Kidney epithelial cell (primary cell): ENCODE data around the gene SPC25. TPM values are rescaled to one million over a fixed set of nuclear protein-coding genes. Genes with fewer than 3 reads are reported as not detected.
"Not testable (repeated sequence)": the region's sequence is repeated elsewhere in the genome, so short reads cannot be mapped to it uniquely, and the experiment has no call there.

Experiments used
- DNase-seq: peaks from one replicate; pipeline ENCODE4 v3.0.0-alpha.2; 2010; ENCODE audit warnings: low read depth
- H3K27me3 ChIP-seq: 2 replicates; pipeline ENCODE4 v1.6.0; 2011; ENCODE audit warnings: low read length; ENCODE audit not compliant: control insufficient read depth, insufficient read depth
- H3K36me3 ChIP-seq: 2 replicates; pipeline ENCODE4 v1.5.1; 2011; ENCODE audit warnings: low read length; ENCODE audit not compliant: control insufficient read depth, insufficient read depth
- H3K4me3 ChIP-seq: 2 replicates; pipeline ENCODE4 v1.5.1; 2011; ENCODE audit warnings: low read depth, mild to moderate bottlenecking, control low read depth, low read length
- total RNA-seq: library from RNA; depleted of rRNA; stranded (reverse); fragments of >200 nt; gene quantifications from 2 replicates; pipeline ENCODE4 v1.2.3, GENCODE V29; 2015
- TF ChIP-seq, protein P1 (sequence below): IDR thresholded peaks from 2 replicates; pipeline ENCODE4 v1.5.1; 2011; ENCODE audit warnings: mild to moderate bottlenecking, moderate library complexity, low read length, control low read depth, inconsistent platforms; ENCODE audit not compliant: insufficient read depth, poor library complexity, severe bottlenecking

Gene SPC25
- 1.8 and 2.0 TPM in 2 replicates for total RNA-seq

- H3K4me3 ChIP-seq, result peak within 1 kb of the TSS; percentile 85
These were observed at the start of gene SPC25 for GRCh38 chr2:168890006-168890782. Gene SPC25 (minus strand): TSS chr2:168890430. CDS start chr2:168889519, 911 bp downstream.

GRCh38 chr2:168939918-168940317 lies 49.7 kb upstream of the SPC25 start:
- Histone ChIP-seq H3K36me3 (no peaks in the 10 kb centered on the region), H3K27me3 (no peaks in the 10 kb centered on the region), H3K4me3 (no peak overlapping the region)
- no peak for DNase-seq
- TF ChIP-seq, protein P1, sequence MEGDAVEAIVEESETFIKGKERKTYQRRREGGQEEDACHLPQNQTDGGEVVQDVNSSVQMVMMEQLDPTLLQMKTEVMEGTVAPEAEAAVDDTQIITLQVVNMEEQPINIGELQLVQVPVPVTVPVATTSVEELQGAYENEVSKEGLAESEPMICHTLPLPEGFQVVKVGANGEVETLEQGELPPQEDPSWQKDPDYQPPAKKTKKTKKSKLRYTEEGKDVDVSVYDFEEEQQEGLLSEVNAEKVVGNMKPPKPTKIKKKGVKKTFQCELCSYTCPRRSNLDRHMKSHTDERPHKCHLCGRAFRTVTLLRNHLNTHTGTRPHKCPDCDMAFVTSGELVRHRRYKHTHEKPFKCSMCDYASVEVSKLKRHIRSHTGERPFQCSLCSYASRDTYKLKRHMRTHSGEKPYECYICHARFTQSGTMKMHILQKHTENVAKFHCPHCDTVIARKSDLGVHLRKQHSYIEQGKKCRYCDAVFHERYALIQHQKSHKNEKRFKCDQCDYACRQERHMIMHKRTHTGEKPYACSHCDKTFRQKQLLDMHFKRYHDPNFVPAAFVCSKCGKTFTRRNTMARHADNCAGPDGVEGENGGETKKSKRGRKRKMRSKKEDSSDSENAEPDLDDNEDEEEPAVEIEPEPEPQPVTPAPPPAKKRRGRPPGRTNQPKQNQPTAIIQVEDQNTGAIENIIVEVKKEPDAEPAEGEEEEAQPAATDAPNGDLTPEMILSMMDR, result no peak

More at GRCh38 chr2:168890006-168890782, at the start of gene SPC25:
- TF ChIP-seq, protein P1, result no peak
- peak; percentile 70 for DNase-seq
- no peaks in the 10 kb centered on the region for H3K36me3 ChIP-seq
- H3K27me3 ChIP-seq, result no peaks in the 10 kb centered on the region

GRCh38 chr2:168939061-168939460 lies 48.8 kb upstream of the SPC25 start:
- no peaks in the 10 kb centered on the region for H3K27me3 ChIP-seq
- H3K36me3 ChIP-seq, result no peaks in the 10 kb centered on the region
- TF ChIP-seq, protein P1, result no peak
- no peak overlapping the region for H3K4me3 ChIP-seq
- DNase-seq, result no peak

GRCh38 chr2:168935810-168936581 lies 45.8 kb upstream of the SPC25 start:
- H3K27me3 ChIP-seq, result no peaks in the 10 kb centered on the region
- H3K36me3 ChIP-seq, result no peaks in the 10 kb centered on the region
- TF ChIP-seq, protein P1, result no peak
- DNase-seq, result no peak
- H3K4me3 ChIP-seq, result no peak overlapping the region

GRCh38 chr2:168934826-168935225 lies 44.6 kb upstream of the SPC25 start:
- no peak for DNase-seq
- no peak overlapping the region for H3K4me3 ChIP-seq
- TF ChIP-seq, protein P1, result no peak
- no peaks in the 10 kb centered on the region for H3K36me3 ChIP-seq
- no peaks in the 10 kb centered on the region for H3K27me3 ChIP-seq

GRCh38 chr2:168932174-168932573 lies 41.9 kb upstream of the SPC25 start:
- not testable (repeated sequence) for H3K36me3 ChIP-seq, H3K4me3 ChIP-seq, H3K27me3 ChIP-seq, DNase-seq
